WTC11 (cell line): ENCODE measurements around the gene FBXO22.

ENCODE experiments used
- CREB1 ChIP-seq: sonication (generic); formaldehyde crosslinking; IDR thresholded peaks from 2 replicates; pipeline ENCODE4 v1.8.0; 2023; ENCODE audit warnings: mild to moderate bottlenecking, missing genetic modification reagents
- CTCF ChIP-seq: fragments of 200-600 bp; IDR thresholded peaks from 2 replicates; pipeline ENCODE4 v1.8.0; 2022; ENCODE audit warnings: antibody characterized with exemption
- ETV6 ChIP-seq: sonication (generic); formaldehyde crosslinking; IDR thresholded peaks from 2 replicates; pipeline ENCODE4 v1.8.1; 2022; ENCODE audit warnings: mild to moderate bottlenecking, missing genetic modification reagents
- SMAD4 ChIP-seq: sonication (generic); formaldehyde crosslinking; IDR thresholded peaks from 2 replicates; pipeline ENCODE4 v1.8.0; 2022; ENCODE audit warnings: mild to moderate bottlenecking, missing genetic modification reagents
- TP53 ChIP-seq: sonication (generic); formaldehyde crosslinking; IDR thresholded peaks from 2 replicates; pipeline ENCODE4 v1.8.1; 2023; ENCODE audit warnings: mild to moderate bottlenecking, missing genetic modification reagents
- TF ChIP-seq, protein P1 (sequence below): sonication (generic); formaldehyde crosslinking; IDR thresholded peaks from 2 replicates; pipeline ENCODE4 v1.8.1; 2023; ENCODE audit warnings: mild to moderate bottlenecking, missing genetic modification reagents, moderate library complexity

- no peak for TF ChIP-seq SMAD4
- no peak for TF ChIP-seq CTCF
- no peak for TF ChIP-seq CREB1 (CRISPR knock-in tag)
- TF ChIP-seq, protein P1, sequence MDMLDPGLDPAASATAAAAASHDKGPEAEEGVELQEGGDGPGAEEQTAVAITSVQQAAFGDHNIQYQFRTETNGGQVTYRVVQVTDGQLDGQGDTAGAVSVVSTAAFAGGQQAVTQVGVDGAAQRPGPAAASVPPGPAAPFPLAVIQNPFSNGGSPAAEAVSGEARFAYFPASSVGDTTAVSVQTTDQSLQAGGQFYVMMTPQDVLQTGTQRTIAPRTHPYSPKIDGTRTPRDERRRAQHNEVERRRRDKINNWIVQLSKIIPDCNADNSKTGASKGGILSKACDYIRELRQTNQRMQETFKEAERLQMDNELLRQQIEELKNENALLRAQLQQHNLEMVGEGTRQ (CRISPR knock-in tag) = no peak
- TF ChIP-seq ETV6 (CRISPR knock-in tag) = no peak
- no peak for TF ChIP-seq TP53 (CRISPR knock-in tag)
These were observed 52.0 kb downstream of the FBXO22 start for GRCh38 chr15:75955720-75956119.
